ENCODE measurements around the gene BRD7. TPM values are rescaled to one million over a fixed set of nuclear protein-coding genes. Genes with fewer than 3 reads are reported as not detected.
A peak's percentile ranks its signal among the peaks of the same experiment; 100 is the strongest.

The BRD7 gene
- total RNA-seq, 2 donors from 2014 or later, result 64.1 to 91.4 TPM

DNA sequence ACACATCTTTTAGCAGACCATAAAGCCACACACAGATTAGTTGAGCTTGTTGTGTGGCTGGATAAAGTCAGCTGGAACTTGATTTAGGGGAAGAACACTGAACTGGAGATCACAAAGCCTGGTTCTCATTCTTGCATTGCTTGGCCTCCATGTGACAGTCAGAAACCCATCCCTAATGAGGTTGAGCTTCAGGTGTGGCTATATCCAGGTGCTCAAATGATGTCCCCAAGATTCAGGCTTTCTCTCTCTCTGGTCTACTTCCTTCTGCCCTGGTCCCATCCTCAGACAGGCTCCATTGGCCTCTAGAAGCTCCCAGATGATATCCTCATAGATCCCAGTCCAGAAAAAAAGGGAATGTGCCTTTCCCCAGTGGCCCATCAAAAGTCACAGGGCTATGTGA, 9.6 kb upstream of the BRD7 start:
- Mint-ChIP-seq H3K27me3 (peaks cover 11 to 14% of the 10 kb centered on the region in 2 donors), H3K4me1 (ENCODE audit: low read depth in 2 of 2) (peaks cover 3 to 6% of the 10 kb centered on the region in 2 donors), H3K36me3 (no peaks in the 10 kb centered on the region), H3K9me3 (no peaks in the 10 kb centered on the region), H3K27ac (no peak overlapping the region), H3K4me3 (no peak overlapping the region)
- ATAC-seq, result no peak
- DNase-seq (ENCODE audit: low spot score), result no peak

DNA sequence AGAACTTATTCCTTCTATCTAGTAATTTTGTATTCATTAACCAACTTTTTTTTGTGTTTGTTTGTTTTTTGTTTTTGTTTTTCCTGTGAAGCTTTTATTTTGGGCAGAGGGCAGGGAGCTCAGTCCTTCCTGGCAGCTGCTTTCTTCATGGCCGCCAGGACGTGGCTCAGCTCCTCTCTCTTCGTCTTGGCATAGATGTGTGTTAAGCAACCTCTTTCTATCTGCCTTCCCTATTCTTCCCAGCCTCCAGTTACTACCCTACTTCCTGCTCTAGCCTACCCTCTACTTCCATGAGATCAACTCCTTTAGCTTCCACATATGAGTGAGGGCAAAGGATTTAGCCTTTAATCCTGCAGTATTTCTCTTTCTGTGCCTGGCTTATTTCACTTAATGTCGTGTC, 8.2 kb upstream of the BRD7 start:
- H3K4me1 Mint-ChIP-seq (ENCODE audit: low read depth in 2 of 2), result peaks cover 0 to 1% of the 10 kb centered on the region in 2 donors

DNA sequence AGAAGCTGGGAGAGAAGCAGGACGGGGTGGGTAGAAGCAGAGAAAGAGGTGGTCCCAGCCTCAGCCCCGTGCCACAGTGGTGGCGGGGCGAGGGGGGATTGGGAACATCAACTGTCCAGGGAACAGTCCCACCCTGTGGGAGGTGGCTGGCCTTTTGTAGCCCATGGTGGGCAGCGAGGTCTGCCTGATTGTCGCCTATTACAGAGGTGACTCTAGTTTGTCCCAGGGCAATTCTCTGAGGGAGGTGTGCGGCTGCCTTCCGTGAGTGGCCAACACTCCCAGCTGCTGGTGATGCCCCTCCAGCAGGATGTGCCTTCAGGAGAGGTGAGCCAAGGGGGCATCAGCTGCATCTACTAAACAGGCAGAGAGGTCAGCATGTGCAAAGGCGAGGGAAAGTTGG, 5.0 kb upstream of the BRD7 start:
- ATAC-seq (no peak), DNase-seq (ENCODE audit: low spot score) (no peak)
- Mint-ChIP-seq H3K27me3 (peaks cover 11 to 14% of the 10 kb centered on the region in 2 donors), H3K4me1 (ENCODE audit: low read depth in 2 of 2) (peaks cover 8 to 11% of the 10 kb centered on the region in 2 donors), H3K36me3 (no peaks in the 10 kb centered on the region), H3K4me3 (no peak overlapping the region), H3K9me3 (no peaks in the 10 kb centered on the region), H3K27ac (no peak overlapping the region)

More for the DNA sequence above, 8.2 kb upstream of the BRD7 start:
- DNase-seq (ENCODE audit: low spot score) (no peak), ATAC-seq (no peak)
- no peak overlapping the region for H3K4me3 Mint-ChIP-seq
- peaks cover 11 to 14% of the 10 kb centered on the region in 2 donors for H3K27me3 Mint-ChIP-seq
- no peak overlapping the region for H3K27ac Mint-ChIP-seq
- no peaks in the 10 kb centered on the region for H3K36me3 Mint-ChIP-seq
- no peaks in the 10 kb centered on the region for H3K9me3 Mint-ChIP-seq

DNA sequence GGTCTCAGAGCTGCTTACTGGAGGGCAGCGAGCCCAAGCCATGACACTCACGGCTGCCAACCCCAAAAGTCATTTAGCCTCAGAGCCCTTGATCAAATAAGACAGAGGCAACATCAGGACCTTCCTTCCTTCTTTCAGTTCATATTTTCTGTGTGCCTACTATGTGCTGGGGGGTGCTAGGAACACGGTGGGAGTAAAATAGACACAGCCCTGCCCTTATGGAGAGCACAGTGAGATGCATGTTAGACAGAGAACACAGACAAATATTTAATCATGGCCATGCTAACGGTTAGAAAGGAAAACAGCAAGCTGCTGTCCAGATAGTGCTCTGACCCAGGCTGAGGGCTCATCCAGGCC, 4.5 kb upstream of the BRD7 start:
- Mint-ChIP-seq H3K36me3 (no peaks in the 10 kb centered on the region), H3K4me3 (no peak overlapping the region), H3K4me1 (ENCODE audit: low read depth in 2 of 2) (peaks cover 8 to 11% of the 10 kb centered on the region in 2 donors), H3K27ac (no peak overlapping the region), H3K27me3 (peaks cover 11 to 14% of the 10 kb centered on the region in 2 donors), H3K9me3 (no peaks in the 10 kb centered on the region)
- DNase-seq (ENCODE audit: low spot score) (no peak), ATAC-seq (no peak)

DNA sequence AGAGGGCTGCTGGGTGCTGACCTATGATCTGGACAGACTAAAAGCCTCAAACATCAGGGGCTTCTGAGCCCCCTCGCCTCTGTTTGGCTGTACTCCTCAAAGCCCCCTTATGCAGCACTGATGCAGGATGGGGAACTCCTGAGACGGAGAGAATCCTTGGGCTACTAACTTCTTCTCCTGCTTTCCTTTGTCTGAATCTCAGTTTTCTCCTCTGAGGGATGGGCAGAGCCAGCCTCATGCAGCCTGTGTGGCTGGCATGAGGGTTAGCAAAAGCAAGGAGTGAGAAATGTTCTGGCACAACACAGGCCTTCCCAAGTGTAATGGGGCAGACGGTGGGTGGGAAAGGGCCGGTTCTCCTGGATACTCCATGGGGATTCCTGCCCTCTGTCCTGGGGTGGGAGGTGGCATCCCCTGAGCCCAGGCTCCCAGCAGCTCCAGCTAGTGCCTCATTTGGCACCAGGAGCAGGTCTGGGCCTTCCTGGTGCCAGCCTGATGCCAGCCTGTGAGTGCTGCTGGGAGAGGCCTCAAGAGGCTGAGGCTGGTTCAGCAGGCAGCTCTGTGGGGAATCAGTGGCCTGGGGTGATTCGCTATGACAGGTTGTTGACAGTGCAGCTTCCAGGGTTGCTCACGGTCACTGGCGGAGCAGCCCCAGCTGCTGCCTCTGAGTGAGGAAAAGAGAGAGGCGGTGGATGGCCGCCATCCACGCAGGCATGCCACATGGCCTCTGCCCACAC, 4.0 kb upstream of the BRD7 start:
- Mint-ChIP-seq H3K27me3 (peaks cover 11 to 14% of the 10 kb centered on the region in 2 donors), H3K27ac (no peak overlapping the region), H3K9me3 (no peaks in the 10 kb centered on the region), H3K36me3 (peaks cover 4% of the 10 kb centered on the region), H3K4me3 (no peak overlapping the region), H3K4me1 (ENCODE audit: low read depth in 2 of 2) (peaks cover 12 to 16% of the 10 kb centered on the region in 2 donors)
- DNase-seq (ENCODE audit: low spot score) (no peak), ATAC-seq (no peak)

DNA sequence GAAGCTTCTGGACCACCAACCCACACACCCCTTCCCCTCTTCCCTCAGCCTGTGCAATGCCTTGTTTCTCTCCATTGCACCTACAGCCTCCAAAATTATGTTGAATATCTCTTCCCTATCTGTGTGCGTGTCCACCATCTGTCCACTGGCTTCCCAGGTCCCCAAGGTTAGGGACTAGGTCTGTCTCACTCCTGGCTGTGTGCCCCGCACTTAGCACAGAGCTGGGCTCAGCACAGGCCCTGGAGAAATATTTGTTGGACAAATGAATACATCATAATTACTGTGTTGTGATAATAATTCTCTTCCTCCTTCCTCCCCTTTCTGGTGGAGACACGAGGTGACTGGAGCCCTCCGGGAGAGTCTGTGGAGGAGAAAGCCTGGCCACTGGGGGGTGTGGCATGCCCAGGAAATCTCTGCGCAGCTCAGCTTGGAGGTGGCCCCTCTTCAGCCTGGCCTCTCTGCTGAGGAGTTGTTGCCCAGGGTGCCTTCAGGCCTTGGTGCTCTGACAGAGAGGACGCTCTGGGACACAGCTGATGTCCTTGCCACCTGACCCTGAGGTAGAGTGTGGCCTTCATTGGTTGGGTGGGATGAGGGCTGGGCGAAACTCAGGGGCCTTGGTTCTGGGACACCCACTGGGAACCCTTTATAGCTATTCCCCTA, 3.3 kb upstream of the BRD7 start:
- DNase-seq (ENCODE audit: low spot score) (no peak), ATAC-seq (no peak)
- H3K4me1 Mint-ChIP-seq (ENCODE audit: low read depth in 2 of 2), result peaks cover 17 to 22% of the 10 kb centered on the region in 2 donors
- no peaks in the 10 kb centered on the region for H3K9me3 Mint-ChIP-seq
- H3K27ac Mint-ChIP-seq, result no peak overlapping the region
- no peak overlapping the region for H3K4me3 Mint-ChIP-seq
- peaks cover 9% of the 10 kb centered on the region for H3K36me3 Mint-ChIP-seq
- peaks cover 11 to 12% of the 10 kb centered on the region in 2 donors for H3K27me3 Mint-ChIP-seq

DNA sequence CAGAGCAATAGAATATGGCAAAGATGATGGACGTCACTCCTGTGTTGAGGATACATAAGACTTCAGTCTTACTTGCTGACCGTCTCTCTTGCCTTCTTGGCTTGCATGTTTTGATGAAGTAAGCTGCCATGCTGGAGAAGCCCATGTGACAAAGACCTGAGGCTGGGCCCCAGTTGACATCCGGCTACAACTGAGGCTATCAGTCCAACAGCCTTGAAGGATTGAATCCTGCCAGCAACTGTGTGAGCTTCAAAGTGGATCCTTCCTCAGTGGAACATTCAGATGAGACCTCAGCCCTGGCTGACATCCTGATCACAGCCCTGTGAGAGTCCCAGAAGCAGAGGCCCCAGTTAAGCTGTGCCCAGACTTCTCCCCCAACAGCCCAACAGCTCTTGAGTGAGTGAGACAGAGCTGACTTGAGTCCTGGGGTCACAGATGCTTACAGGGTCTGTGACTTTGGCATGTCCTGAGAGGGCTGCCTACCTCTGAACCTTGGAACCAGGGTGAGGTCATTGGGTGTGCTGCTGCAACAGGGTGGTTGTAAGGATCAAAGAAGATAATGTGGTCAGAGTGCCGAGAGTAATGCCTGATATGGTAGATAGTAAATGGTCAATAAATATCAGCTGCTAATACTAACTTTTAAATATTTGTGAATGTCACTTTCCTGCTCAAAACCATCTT, 2.4 kb upstream of the BRD7 start:
- DNase-seq (ENCODE audit: low spot score) (no peak), ATAC-seq (no peak)
- H3K4me1 Mint-ChIP-seq (ENCODE audit: low read depth in 2 of 2), result peaks cover 19 to 30% of the 10 kb centered on the region in 2 donors
- H3K9me3 Mint-ChIP-seq, result no peaks in the 10 kb centered on the region
- H3K36me3 Mint-ChIP-seq, result peaks cover 11% of the 10 kb centered on the region
- no peak overlapping the region for H3K4me3 Mint-ChIP-seq
- no peak overlapping the region for H3K27ac Mint-ChIP-seq
- H3K27me3 Mint-ChIP-seq, result peaks cover 11% of the 10 kb centered on the region in 2 donors

DNA sequence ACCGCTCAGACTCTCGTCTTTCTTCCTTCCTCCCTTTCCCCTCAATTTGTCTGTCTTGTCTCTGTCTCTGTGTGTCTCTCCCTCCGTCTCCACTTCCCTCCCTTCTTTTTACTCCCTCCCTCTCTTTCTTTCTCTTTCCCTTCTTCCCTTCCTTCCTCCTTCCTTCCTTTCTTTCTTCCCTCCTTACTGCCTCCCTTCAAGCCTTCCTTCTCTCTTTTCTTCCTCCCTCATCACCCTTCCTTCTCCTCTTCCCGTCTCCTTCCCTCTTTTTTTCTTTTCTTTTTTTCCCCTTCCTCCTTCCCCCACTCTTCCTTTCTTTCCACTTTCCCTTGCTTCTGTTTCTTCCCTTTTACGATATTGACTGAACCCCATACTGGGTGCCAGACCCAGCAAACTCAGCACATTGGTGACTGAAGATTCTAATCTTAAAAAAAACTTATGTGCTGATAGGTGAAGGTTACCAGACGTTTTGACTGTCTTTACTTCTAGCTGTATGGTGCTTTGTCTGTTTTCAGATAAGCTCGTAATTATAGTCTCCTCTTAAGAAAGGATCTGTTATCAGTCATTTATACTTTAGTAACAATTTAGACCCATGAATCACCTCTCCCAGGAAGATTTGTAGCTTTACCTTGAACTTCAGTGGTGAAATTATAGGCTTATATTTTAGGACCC, 481 bp upstream of the BRD7 start:
- DNase-seq (ENCODE audit: low spot score) (no peak), ATAC-seq (no peak)
- peaks cover 5 to 7% of the 10 kb centered on the region in 2 donors for H3K27me3 Mint-ChIP-seq
- H3K4me3 Mint-ChIP-seq, result peak overlapping the region; percentile 95
- H3K9me3 Mint-ChIP-seq, result no peaks in the 10 kb centered on the region
- H3K27ac Mint-ChIP-seq, result peak overlapping the region; percentile 88 to 98
- peaks cover 22% of the 10 kb centered on the region for H3K36me3 Mint-ChIP-seq
- peaks cover 33 to 49% of the 10 kb centered on the region in 2 donors for H3K4me1 Mint-ChIP-seq (ENCODE audit: low read depth in 2 of 2)

DNA sequence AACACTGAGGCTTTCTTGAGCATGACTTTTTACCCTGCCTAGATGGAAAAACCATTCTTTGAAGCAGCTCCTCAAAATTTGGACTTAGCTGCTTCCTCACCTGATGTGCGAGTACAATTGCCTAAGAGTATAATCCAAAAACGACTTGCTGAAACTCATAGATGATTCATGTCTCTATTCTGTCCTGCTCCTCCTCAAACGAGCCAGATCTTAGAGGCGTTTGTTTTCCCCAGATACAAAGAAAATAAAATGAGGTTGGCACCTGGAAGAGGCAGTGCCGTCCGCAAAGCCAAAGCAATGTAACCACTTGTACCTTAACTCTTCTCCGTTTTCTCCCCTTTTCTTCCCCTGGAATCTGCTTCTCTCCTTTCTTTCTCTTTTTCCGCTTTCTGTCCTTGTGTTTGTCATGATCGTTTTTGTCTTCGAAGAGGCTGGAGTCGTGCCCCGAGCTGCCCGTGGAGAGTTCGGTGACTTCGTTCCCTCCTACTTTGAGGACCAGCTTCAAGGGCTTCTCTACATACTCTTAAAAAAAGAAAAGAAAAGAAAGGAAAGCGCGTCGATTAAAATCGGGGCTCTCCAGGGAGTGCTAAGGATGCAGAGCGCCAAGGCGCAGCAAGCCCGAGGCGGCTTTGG, 895 bp downstream of the BRD7 start:
- H3K36me3 Mint-ChIP-seq, result peaks cover 26% of the 10 kb centered on the region
- DNase-seq (ENCODE audit: low spot score) (no peak), ATAC-seq (no peak)
- H3K4me3 Mint-ChIP-seq, result peak overlapping the region; percentile 96
- peaks cover 36 to 54% of the 10 kb centered on the region in 2 donors for H3K4me1 Mint-ChIP-seq (ENCODE audit: low read depth in 2 of 2)
- peak overlapping the region; percentile 85 to 95 for H3K27ac Mint-ChIP-seq
- no peaks in the 10 kb centered on the region for H3K9me3 Mint-ChIP-seq
- H3K27me3 Mint-ChIP-seq, result no peaks in the 10 kb centered on the region

DNA sequence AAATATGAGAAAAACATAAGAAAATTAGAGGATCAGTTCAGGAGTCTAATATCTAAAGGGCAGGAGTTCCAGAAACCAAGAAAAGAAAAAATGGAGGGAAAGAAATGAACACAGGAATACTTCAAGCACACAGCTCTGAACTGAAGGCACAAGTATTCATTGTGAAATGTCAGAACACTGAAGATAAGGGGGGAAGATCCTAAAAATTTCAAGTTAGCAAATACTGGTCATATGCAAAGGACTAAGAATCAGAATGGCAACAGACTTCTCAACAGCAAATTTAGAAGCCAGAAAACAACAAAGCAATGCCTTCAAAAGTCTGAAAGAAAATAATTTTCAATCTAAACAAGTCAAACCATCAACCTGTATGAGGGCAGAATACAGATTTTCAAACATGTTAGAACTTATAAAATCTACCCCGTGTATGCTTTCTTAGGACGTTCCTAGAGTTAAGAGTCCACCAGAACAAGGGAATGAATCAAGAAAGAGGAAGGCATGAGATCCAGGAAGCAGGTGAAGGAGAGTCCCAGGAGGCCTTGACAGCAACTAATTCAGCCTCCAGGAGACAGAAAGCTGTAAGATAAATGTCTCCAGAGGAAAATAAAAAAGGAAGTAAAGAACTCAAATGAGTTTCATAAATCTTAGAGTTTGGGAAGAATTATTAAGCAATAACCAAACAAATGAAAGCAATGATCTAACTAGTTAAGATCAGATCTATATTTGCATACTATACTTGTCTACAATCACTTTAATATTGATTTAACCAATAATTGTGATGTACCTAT, 2.8 kb downstream of the BRD7 start:
- DNase-seq (ENCODE audit: low spot score) (no peak), ATAC-seq (no peak)
- H3K4me1 Mint-ChIP-seq (ENCODE audit: low read depth in 2 of 2), result peaks cover 45 to 68% of the 10 kb centered on the region in 2 donors
- H3K27me3 Mint-ChIP-seq, result no peaks in the 10 kb centered on the region
- peaks cover 38% of the 10 kb centered on the region for H3K36me3 Mint-ChIP-seq
- peak overlapping the region; percentile 59 for H3K4me3 Mint-ChIP-seq
- peak overlapping the region; percentile 30 to 55 for H3K27ac Mint-ChIP-seq
- H3K9me3 Mint-ChIP-seq, result no peaks in the 10 kb centered on the region

DNA sequence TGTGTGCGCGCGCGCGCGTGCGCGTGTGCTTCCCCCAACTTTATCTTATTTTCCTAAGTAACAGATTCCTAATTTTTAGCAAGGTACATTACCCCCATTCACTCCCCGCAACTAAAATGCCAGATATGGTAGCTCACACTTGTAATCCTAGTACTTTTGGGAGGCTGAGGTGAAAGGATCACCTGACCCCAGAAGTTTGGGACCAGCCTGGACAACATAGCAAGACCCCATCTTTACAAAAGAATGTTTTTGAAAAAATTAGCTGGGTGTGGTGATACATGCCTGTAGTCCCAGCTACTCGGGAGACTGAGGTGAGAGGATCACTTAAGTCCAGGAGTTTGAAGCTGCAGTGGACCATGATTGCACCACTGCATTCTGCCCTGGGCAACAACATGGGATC, 5.1 kb downstream of the BRD7 start:
- Mint-ChIP-seq H3K4me1 (ENCODE audit: low read depth in 2 of 2) (peaks cover 45 to 64% of the 10 kb centered on the region in 2 donors), H3K27me3 (no peaks in the 10 kb centered on the region), H3K27ac (no peak overlapping the region), H3K9me3 (no peaks in the 10 kb centered on the region), H3K4me3 (no peak overlapping the region), H3K36me3 (peaks cover 38% of the 10 kb centered on the region)
- ATAC-seq, result no peak
- no peak for DNase-seq (ENCODE audit: low spot score)

DNA sequence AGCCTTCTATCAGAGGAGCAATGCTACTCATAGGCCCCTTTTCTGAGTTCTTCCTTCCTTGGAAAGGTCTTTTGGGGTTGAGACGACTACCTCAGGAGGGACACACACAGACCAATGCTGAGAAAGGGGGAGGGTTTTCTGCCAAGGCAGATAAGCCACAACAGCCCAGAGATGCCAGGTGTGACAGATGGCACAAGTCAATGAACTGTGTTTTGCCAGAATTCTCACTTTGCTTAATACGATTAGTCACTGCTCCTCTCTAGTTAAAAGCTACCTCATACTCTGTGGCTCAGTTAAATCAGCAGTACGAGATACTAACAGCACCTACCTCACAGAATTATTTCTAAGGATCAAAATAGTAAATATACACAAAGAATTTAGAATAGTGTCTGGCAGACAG, 8.0 kb downstream of the BRD7 start:
- Mint-ChIP-seq H3K9me3 (no peaks in the 10 kb centered on the region), H3K27ac (no peak overlapping the region), H3K27me3 (no peaks in the 10 kb centered on the region), H3K4me3 (no peak overlapping the region), H3K4me1 (ENCODE audit: low read depth in 2 of 2) (peaks cover 30 to 42% of the 10 kb centered on the region in 2 donors), H3K36me3 (peaks cover 24% of the 10 kb centered on the region)
- ATAC-seq (no peak), DNase-seq (ENCODE audit: low spot score) (no peak)

Measured in natural killer cell treated with Interleukin-12 subunit alpha and Interleukin-12 subunit beta and Interleukin-15 and Interleukin-18, amount 100 ng/mL, for 72 hours (primary cell).